NCI-H345 treated with DMSO at 0.1 percent for 48 hours (cell line): ENCODE results near the gene CAMK2G.

ENCODE experiments used
- DNase-seq: peaks from one replicate; lab custom pipeline; 2025; ENCODE audit not compliant: unreplicated experiment; lab: John Stamatoyannopoulos, UW

CAMK2G gene

DNA sequence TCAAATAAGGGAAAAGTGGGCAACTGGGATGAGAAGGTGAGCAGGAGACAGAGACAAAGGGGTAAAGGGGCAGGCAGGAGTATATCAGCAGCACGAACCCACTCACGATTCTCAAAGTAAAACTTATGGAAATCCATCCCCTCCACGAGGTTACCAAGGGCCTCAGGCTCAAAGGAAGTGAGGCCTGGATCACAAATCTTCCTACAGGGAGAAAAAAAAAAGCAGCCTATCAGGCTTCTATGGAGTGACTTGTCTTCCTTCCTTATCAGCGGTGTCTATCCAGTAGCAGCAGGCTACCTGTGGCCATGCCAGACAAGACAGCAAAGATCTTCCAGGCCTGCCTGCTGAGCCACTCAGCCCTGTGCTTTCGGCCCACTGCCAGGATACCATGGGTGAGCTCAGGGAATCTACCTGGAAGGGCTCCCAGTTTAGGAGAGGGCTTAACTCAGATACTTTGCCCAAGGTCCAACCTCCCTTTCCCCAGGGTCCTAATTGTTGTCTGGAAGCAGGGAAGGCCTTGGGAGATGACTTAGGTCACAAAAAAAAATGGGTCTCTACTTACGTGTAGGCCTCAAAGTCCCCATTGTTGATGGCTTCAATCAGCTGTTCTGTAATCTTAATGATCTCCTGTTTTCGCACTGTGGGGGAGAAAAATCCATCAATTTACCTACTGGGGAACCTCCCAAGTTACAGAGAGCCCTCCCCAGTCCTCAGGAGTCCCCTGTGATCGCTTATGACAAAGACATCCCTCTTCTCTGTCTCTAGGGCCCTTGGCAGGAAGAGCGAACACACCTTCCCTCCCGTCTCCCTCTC, 57.2 kb downstream of the CAMK2G start:
- no peak for DNase-seq

DNA sequence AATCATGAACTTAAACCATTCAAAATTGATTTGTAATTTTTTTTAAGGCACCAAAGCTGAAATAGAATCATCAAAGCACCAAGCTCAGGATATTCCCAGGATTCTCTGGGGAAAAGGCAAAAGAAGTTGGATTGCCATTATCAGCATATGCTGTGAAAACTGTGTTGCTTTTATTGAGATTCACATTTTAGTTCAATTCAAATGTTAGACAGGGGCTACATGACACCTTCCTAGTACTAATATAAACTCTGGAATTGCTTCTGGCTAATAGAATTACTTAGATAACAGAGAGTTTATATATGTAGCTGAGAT, 58.7 kb downstream of the CAMK2G start:
- no peak for DNase-seq

DNA sequence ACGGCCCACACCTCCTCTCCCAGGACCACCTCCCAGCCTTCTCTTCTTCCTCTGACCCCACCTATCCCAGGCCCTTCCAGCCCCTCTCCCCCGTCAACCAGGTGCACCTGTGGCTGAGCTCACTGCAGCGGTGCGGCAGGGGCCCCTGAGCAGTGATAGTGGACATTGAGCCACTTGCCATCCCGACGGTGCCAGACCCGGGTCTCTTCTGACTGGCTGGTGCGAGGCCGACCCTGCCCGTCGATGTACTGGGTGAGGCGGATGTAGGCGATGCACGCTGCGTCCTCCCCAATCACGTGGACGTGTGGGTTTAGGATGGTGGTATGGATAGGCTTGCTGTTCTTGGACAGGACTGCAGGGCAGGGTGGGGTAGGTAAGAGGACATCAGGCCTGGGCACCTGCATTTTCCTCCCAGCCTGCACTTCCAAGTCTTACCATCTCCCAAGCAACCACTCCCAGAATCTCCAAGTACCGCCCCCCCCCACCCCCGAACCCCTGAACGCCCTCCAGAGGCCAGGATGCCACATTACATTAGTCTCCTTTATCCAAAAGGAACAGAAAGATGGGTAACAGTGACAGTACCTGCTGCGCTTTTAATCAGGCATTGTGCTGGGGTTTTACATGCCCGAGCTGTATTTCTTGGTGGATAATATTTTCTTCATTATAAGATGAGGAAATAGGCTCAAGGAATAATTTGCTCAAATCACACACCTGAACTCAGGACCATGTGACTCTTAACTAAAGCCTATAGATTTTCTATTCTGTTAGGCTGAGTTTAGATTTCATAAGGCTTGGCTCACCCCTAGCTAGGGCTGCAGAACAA, 59.2 kb downstream of the CAMK2G start:
- no peak for DNase-seq

DNA sequence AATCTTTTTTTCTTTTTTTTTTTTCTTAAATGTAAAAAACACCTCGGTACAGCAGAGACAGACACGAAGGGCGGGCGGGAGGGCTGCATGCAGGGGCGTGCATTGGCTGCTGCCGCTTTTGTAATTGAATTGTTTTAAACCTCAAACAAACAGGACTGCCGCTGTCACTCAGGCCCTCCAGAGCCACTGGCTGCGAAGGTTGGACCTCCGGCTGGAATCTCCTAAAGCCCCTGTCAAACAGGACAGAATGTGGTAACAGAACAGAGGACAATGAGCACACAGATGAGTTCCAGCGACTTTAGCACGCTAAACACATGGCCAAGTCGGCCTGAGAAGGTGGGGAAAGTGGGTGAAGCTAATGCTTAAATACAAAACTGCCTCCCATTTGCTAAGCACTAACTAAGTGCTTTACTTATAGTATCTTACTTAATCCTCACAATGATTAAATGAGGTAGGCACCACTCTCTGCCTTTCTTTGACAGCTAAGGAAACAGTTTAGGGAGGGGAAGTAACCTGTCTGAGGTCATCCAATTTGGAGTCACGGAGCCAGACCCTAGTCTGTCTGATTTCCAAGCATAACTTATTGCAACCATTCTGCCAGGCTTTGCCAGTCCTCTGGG, 60.0 kb downstream of the CAMK2G start:
- no peak for DNase-seq

DNA sequence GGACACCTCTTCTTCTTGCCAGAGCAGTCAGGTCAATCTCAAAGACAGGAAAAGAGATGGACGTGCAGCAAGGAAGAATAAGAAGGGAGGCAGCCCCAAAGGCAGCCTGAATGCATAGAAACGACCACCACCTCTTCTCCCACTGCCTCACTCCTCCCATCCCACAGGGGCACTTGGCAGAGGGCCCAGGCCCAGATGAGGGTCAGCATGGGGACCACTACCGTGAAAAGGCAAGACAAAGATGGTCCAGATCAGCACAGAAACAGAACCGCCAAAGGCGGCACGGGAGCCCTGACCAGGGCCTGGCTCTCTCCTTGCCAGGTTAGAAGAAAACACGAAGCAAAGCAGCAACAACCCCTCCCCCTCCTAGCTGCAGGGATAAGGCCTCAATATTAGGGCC, 61.0 kb downstream of the CAMK2G start:
- DNase-seq: no peak

DNA sequence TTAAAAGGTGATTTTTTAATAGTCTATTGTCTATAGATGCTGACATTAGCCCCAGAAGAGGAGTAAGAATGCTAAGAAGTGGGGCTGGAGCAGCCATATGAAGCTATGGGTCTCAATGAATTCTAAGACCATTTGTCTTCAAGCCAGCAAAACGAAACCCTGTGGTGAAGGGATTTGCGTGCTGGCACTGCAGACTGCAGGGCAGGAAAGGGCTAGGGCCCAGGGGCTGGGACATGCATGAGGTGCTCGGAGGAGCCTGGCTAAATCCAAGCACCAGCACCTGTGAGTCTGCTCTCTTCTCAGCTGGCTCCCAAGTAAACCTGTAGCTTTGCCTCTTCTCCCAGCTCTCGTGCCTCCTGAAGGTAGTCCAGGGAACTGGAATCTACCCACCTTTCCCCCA, 61.7 kb downstream of the CAMK2G start:
- DNase-seq: no peak

DNA sequence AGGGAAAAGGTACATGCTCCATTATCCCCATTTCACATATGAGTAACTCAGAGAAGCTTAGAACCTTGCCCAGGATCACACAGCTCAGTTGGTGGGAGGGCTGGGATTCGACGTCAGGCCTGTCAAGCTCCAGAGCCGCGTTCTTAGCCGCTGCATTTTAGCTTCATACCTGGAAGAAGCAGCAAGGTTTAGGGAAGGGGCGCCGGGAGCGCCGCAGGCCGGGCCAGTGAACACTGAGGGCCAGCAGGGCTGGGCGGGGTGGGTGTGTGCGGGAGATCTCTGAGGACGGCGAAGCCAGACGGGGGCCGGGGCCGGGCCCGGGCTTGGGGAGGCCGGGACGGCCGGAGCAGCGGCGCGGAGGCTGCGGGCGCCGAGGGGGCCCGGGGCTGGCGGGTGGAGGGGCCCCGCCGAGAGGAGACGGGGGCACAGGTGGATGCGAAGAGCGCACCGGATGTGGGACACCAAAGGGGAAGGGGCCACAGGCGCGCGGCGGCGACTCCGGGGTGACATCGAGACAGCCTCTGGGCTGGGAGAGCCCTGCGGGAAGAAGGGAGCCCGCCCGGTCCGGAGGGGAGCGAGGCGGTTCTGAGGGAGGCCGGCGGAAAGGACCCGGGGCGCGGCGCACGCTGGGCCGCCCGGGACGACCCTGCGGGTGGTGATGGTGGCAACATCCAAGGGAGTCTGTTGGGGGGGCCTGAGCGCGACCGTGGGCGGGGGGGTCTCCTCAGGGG, 63.5 kb downstream of the CAMK2G start:
- no peak for DNase-seq

DNA sequence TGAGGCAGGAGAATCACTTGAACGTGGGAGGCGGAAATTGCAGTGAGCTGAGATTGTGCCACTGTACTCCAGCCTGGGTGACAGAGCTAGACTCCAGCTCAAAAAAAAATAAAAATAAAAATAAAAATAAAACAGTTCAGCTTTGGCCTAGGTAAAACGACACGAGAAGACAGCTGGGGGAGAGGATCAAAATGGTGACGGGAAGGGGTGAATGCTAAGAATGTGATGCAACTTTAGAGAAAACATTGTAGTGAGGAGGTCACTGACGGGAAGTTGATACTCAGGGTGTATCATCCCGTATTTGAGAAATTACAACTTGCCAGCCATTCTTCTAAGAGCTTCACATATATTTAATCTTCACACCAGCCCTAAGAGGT, 64.0 kb downstream of the CAMK2G start:
- DNase-seq: no peak

DNA sequence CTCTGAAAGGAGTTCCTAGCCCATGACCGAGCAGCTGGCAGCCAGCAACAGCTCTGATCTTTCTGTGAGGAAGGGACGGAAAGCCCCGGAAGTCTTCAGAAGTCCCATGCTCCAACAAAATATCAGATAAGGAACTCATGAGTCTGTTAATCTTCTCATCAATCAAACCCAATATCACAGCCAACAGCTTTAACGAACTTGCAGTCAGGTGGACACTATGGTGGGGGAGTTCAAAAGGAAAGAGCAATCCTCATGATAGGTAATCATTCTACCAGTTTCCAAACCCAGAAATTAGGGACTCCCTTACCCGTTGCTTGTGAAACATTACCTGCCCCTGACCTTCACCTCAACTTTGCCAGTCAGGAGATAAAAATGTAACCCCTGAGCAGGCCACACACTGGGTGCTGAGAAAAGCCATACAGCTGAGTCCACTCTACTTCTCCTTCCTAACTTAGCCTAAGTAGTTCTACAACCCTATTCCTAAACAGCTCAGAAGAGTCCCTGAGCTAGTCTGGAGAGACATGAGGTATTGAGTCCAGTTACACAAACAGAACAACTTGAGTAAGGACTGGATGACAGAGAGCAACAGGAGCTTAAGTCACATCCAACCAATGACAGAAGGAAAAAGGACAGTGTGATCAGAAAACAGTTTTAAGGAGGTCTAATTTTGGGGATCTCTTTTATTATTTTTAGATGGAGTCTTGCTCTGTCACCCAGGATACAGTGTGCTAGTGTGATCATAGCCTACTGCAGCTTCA, 65.1 kb downstream of the CAMK2G start:
- DNase-seq: no peak

DNA sequence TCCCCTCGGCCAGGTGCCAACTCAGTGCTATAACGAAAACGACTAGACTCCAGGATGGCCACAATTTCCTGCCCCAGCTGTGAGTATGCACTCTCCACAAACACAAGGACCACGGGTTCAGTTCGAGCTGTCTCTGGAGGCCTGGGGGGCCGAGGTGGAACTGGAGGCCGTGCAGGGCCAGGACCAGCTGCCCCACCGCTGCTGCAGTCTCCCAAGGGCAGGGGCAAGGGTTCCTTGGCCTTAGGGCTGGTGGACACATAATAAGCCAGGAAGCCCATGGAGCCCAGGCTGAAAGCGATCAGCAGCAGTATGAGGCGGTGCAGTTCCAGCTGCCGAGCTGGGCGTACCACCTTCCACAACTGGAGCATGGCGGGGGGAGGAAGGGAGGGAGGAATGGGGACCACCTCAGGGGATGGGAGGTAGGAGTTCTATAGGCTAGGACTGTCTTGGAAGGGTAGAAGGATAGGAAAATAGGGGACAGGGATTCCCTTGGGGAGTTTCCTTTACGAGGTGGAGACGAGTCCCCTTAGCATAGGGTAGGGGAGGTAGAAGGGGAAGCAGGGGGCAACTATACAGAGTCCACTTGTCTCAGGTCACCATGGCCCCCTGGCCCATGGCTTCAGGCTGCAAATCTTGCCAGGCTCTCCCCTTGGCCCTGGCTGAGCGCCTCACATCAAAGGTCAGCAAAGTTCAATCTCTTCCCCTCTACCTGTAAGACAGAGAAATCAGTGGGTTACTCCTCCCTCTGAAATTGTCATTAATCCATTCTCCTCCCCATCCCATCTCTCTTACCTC, 66.1 kb downstream of the CAMK2G start:
- no peak for DNase-seq

DNA sequence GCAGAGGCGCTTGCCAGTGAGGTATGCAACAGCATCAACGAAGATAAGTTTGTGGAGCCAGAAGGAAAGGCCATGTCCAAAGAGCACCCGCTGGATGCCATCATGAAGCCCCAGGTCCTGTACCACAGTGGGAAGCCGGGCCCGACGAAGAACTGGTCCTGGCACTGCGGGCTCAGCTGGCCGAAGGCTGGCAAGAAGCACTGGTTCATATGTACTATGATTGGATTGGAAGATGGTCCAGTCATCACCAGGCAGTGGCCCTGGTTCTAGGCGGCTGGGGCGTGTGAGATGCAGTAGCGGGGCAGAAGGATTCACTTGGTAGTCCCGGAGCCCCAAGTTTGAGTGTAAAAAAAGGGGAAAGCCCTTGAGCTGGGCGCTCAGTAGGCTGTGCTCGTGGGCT, 66.9 kb downstream of the CAMK2G start:
- no peak for DNase-seq

DNA sequence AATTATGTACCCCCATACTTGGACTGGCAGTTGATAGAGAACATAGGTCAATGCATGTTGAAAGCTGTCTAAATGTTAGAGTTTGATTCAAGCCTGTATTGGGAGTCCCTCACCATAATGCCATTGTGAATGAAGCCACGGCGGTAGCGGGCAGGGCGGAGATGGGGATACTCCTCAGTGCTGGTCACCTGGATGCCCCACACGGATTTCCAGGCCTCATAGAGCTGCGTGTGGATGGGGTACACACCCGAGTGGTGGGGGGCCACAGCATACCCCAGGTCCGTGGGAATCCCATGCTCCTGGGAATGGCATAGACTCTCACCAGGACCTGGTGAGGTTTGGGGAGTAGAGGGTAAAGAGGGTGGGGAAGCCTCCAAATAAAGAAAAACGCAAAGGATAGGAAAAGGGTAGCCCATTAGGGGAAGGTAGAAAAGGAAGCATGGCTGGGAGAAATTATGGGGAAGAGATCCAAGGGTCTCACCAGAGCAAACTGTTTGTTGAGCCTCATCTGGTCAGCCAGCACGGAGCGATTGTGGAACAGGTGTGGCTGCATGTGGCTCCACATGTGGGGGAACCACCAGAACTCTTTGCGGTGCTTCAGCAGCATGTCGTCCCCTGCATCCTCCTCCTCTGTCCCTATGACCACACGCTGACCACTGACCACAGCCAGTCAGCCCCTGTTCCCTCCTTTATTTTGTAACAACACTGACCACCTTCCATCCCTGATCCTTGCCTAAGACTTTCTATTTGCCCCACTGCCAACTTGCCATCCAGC, 68.0 kb downstream of the CAMK2G start:
- no peak for DNase-seq

DNA sequence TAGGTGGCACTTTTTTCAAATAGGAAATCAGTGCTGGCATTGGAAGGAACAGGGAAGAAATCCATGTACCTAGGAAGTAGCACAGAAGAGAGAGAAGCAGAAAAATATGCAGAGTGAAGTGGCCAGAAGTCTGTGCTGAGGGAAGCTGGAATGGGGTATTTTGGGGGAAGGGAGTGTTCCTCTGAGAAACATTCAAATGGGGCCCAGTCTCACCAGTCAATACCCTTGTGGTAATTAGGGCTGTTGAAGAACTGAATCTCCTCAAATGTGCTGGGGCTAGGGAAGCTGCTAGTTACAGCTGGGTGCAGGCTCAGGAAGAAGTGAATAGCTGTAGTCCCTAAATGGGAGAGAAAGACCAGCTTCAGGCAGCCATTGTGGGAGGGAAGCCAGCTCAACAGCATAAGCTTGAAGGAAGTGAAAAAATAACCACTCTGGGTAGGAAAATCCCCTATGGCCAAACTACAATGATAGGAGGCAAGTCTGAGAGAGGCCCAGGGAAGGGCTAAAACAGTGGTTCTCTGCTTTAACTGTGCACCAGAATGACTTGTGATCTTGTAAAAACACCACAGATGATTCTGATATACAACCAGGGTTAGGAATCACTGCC, 70.6 kb downstream of the CAMK2G start:
- DNase-seq: no peak

DNA sequence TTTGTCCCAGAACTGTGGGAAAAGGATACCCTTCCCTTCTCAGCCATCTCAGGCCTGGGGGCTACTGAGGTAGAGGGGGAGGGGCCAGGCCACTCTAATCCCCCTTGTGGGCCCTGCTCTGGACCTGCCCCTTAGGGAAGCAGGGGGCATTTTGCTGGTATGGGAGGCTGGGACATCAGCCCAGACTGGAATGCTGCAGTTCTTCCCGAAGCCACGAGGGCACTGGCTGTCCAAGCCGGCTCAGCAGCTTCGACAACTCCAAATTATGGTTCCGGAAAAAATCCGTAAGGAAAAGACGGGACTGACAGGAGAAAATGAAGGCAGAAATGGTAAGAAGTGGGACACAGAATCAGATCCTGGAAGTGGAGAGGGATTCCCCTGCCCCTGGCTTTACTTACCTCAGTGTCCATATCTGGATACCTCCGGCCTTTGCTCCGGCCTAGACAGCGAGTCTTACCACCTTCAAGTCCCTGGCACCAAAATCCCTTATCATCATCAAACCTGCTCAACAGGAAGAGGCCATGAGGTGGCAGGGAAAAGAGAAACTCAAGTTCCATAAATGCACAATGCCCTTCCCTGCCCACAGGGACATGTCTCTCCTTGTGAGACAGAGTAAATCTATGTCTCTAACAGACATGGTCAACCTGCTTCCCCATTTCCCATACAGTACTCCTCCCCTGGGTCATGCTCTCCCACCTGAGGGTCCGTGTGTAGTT, 71.9 kb downstream of the CAMK2G start:
- DNase-seq: no peak

DNA sequence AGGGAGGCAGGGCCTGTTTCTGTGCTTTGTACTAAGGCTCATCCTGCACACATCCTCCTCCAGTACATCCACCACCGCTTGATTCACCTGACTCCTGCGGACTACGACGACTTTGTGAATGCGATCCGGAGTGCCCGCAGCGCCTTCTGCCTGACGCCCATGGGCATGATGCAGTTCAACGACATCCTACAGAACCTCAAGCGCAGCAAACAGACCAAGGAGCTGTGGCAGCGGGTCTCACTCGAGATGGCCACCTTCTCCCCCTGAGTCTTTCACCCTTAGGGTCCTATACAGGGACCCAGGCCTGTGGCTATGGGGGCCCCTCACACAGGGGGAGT, 73.1 kb downstream of the CAMK2G start:
- DNase-seq: no peak

DNA sequence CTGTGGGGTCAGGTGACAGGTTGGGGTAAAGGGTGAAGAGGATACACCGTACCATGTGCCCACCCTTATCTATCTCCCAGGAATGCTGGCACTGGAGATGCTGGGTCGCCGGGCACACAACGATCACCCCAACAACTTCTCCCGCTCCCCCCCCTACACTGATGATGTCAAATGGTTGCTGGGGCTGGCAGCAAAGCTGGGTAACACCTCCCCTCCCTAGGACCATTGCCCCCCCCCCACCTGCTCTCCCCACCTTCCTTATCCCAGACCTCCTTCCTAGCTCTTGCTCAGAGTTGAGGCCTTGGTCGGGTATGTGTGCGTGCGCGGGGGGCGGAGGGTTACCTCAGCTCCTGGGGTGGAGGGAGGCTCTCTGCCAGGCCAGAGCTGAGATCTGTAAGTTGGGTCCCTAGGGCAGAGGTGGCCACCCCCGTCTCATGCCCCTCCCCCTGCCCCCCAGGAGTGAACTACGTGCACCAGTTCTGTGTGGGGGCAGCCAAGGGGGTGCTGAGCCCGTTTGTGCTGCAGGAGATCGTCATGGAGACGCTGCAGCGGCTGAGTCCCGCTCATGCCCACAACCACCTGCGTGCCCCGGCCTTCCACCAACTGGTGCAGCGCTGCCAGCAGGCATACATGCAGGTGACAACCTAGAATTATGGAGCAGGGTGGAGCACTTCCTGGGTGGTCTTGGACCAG, 73.6 kb downstream of the CAMK2G start:
- no peak for DNase-seq

DNA sequence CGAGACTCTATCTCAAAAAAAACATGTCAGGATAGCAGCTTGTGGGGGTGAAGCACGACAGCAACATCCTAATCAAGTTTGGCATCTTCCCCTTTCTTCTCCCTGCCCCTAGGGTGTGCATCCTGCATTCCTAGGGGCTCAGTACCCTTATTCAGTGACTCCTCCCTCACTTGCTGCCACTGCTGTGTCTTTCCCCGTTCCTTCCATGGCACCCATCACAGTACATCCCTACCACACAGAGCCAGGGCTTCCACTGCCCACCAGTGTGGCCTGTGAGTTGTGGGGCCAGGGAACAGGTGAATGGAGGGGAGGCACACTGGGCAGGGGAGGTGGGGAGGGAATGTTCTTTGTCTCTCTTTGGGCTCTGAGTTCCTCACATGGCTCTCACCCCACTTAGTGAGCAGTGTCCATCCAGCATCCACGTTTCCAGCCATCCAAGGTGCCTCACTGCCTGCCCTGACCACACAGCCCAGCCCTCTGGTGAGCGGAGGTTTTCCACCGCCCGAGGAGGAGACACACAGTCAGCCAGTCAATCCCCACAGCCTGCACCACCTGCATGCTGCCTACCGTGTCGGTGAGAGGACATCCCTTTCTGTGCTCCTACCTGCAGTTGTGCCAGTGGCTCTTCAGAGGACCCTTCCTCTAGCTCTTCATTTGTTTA, 74.3 kb downstream of the CAMK2G start:
- no peak for DNase-seq
